ENCODE results near the gene PSEN1. TPM values are rescaled to one million over a fixed set of nuclear protein-coding genes. Genes with fewer than 3 reads are reported as not detected.

The PSEN1 gene
- total RNA-seq, 1 donor = 79.6 TPM

DNA sequence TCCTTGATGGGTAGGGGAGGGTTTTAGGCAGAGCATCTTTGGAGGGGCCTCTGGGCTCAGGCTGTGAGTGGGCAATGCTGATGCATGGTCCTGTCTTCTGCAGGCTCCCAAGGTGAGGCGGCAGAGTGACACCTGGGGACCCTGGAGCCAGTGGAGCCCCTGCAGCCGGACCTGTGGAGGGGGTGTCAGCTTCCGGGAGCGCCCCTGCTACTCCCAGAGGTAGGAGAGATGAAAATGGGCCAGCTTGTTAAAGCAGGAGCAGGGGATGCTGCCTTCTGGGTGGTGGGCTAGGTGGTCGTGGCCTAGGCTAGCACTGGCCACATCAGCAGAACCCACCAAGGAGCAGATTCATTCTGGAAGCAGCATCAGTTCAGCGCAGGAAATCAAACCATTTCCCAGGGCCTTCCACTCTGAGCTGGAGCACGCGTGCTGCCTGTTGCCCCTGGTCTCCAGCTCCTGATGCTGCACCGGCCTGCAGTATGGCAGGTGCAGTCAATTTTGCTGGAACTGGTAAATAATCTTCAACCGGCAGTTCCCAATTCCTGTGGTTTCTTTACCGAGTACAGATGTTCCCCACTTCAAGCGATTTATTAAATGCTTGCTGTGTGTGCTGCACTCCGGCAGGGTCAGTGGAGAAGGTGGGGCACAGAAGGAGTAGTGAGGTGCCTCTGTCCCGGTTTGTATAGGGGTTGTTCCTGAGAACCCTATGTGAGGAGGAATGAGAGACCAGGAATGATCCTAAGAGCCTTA is 108.4 kb downstream of the PSEN1 start:
- DNase-seq (ENCODE audit: insufficient read length, low spot score, missing footprints) = peak; percentile 44
- no peak overlapping the region for H3K4me2 ChIP-seq (ENCODE audit: insufficient read depth, low read length)
- H3K79me2 ChIP-seq (ENCODE audit: insufficient read depth, low read length) = no peaks in the 10 kb centered on the region
- no peak overlapping the region for H3K4me3 ChIP-seq (ENCODE audit: insufficient read depth, low read length)
- H2AFZ ChIP-seq (ENCODE audit: low read length) = no peak overlapping the region
- peaks cover 30% of the 10 kb centered on the region for H3K4me1 ChIP-seq (ENCODE audit: insufficient read depth, low read length)
- no peak overlapping the region for H3K27ac ChIP-seq (ENCODE audit: low read depth, low read length)
- TF ChIP-seq, protein P1, sequence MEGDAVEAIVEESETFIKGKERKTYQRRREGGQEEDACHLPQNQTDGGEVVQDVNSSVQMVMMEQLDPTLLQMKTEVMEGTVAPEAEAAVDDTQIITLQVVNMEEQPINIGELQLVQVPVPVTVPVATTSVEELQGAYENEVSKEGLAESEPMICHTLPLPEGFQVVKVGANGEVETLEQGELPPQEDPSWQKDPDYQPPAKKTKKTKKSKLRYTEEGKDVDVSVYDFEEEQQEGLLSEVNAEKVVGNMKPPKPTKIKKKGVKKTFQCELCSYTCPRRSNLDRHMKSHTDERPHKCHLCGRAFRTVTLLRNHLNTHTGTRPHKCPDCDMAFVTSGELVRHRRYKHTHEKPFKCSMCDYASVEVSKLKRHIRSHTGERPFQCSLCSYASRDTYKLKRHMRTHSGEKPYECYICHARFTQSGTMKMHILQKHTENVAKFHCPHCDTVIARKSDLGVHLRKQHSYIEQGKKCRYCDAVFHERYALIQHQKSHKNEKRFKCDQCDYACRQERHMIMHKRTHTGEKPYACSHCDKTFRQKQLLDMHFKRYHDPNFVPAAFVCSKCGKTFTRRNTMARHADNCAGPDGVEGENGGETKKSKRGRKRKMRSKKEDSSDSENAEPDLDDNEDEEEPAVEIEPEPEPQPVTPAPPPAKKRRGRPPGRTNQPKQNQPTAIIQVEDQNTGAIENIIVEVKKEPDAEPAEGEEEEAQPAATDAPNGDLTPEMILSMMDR (IDR thresholded peaks at IDR 0.05; ENCODE audit: extremely low read depth, low read depth, low read length) = no peak
- no peaks in the 10 kb centered on the region for H3K9me3 ChIP-seq (ENCODE audit: low read depth, low read length)
- H3K27me3 ChIP-seq (ENCODE audit: insufficient read depth, low read length) = peaks cover 8% of the 10 kb centered on the region
- no peaks in the 10 kb centered on the region for H3K36me3 ChIP-seq (ENCODE audit: insufficient read depth, low read length)
- peaks cover 5% of the 10 kb centered on the region for H4K20me1 ChIP-seq (ENCODE audit: insufficient read depth, low read length)

DNA sequence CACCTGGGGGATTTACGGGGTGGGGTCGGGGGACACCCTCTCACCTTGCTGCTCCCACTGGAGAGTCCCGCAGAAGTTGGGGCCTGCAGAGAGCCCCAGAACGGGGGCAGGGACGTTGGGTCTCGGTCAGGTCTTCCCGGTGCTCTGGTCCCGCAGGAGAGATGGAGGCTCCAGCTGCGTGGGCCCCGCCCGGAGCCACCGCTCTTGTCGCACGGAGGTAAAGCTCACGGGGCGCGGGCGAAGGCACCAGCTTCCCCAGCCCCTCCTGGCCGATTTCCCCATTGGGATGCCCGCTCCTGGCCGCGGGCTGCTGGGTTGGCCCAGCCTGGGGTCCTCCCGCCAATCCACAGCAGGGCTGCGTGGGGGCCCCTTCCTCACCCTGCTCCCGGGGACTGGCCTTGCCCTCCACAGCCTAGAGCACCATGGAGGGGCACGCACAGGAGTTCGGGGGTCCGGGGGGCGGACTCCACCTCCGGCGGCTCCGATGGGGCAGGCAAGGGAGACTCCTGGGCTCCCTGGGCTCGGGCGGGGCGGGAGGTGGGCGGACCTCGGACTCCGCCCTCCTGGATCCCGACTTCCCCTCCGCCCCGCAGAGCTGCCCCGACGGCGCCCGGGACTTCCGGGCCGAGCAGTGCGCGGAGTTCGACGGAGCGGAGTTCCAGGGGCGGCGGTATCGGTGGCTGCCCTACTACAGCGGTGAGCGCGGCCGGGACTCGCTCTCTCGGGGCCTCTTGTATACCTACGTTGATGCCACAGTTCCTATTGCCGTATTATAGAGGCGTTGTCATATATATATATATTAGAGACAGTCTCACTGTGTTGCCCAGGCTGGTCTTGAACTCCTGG is 109.4 kb downstream of the PSEN1 start:
- Histone ChIP-seq H3K27ac (ENCODE audit: low read depth, low read length) (no peak overlapping the region), H3K27me3 (ENCODE audit: insufficient read depth, low read length) (peaks cover 3% of the 10 kb centered on the region), H3K4me2 (ENCODE audit: insufficient read depth, low read length) (peak overlapping the region; percentile 89), H4K20me1 (ENCODE audit: insufficient read depth, low read length) (peaks cover 5% of the 10 kb centered on the region), H2AFZ (ENCODE audit: low read length) (peak overlapping the region; percentile 78), H3K4me3 (ENCODE audit: insufficient read depth, low read length) (peak overlapping the region; percentile 76), H3K79me2 (ENCODE audit: insufficient read depth, low read length) (no peaks in the 10 kb centered on the region), H3K36me3 (ENCODE audit: insufficient read depth, low read length) (no peaks in the 10 kb centered on the region), H3K9me3 (ENCODE audit: low read depth, low read length) (no peaks in the 10 kb centered on the region), H3K4me1 (ENCODE audit: insufficient read depth, low read length) (peaks cover 28% of the 10 kb centered on the region)
- TF ChIP-seq, protein P1 (IDR thresholded peaks at IDR 0.05; ENCODE audit: extremely low read depth, low read depth, low read length) = no peak
- DNase-seq (ENCODE audit: insufficient read length, low spot score, missing footprints) = peak; percentile 97

DNA sequence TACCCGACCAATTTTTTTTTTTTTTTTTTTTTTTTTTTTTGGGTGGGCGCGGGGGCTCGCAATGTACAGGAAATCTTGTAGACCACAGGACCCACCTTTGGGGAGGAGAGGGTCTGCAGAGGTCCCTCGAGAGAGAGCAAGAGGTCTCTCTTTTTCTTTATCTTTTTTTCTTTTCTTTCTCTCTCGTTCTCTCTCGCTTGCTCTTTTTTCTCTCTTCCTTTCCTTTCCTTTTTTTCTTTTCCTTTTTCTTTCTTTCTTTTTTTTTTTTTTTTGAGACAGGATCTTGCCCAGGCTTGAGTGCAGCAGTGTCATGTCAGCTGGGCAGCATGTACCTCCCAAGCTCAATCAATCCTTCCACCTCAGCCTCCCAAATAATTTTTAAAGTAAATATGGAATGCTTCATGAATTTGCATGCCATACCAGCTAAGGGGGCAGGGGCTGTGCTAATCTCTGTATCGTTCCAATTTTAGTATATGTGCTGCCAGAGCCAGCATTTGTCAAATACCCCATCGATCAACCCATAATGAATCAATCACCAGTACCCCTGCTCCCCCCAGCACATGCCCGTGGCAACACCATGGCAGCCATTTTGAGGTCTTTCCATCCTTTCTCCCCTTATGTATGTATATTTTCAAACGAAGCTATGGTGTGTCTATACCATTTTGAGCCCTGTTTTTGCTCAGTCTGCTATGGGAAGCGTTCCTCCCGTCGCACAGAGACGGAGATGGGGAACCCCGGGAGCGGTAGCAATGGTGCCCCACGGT is 110.3 kb downstream of the PSEN1 start:
- peaks cover 5% of the 10 kb centered on the region for H4K20me1 ChIP-seq (ENCODE audit: insufficient read depth, low read length)
- no peaks in the 10 kb centered on the region for H3K27me3 ChIP-seq (ENCODE audit: insufficient read depth, low read length)
- H3K4me3 ChIP-seq (ENCODE audit: insufficient read depth, low read length) = peak overlapping the region; percentile 76
- H3K27ac ChIP-seq (ENCODE audit: low read depth, low read length) = no peak overlapping the region
- H3K9me3 ChIP-seq (ENCODE audit: low read depth, low read length) = no peaks in the 10 kb centered on the region
- peak overlapping the region; percentile 89 for H3K4me2 ChIP-seq (ENCODE audit: insufficient read depth, low read length)
- DNase-seq (ENCODE audit: insufficient read length, low spot score, missing footprints) = peak; percentile 83
- H3K4me1 ChIP-seq (ENCODE audit: insufficient read depth, low read length) = peaks cover 28% of the 10 kb centered on the region
- H3K79me2 ChIP-seq (ENCODE audit: insufficient read depth, low read length) = no peaks in the 10 kb centered on the region
- H2AFZ ChIP-seq (ENCODE audit: low read length) = peak overlapping the region; percentile 96
- TF ChIP-seq, protein P1 (IDR thresholded peaks at IDR 0.05; ENCODE audit: extremely low read depth, low read depth, low read length) = no peak
- H3K36me3 ChIP-seq (ENCODE audit: insufficient read depth, low read length) = no peaks in the 10 kb centered on the region

All from osteoblast (primary cell).